Kidney epithelial cell (primary cell): ENCODE results near the gene IRF2BP2. TPM values are rescaled to one million over a fixed set of nuclear protein-coding genes. Genes with fewer than 3 reads are reported as not detected.

Source experiments
- DNase-seq: peaks from one replicate; pipeline ENCODE4 v3.0.0-alpha.2; 2010; ENCODE audit warnings: low read depth
- H3K27me3 ChIP-seq: 2 replicates; pipeline ENCODE4 v1.6.0; 2011; ENCODE audit warnings: low read length; ENCODE audit not compliant: control insufficient read depth, insufficient read depth
- H3K36me3 ChIP-seq: 2 replicates; pipeline ENCODE4 v1.5.1; 2011; ENCODE audit warnings: low read length; ENCODE audit not compliant: control insufficient read depth, insufficient read depth
- H3K4me3 ChIP-seq: 2 replicates; pipeline ENCODE4 v1.5.1; 2011; ENCODE audit warnings: low read depth, mild to moderate bottlenecking, control low read depth, low read length
- total RNA-seq: library from RNA; depleted of rRNA; stranded (reverse); fragments of >200 nt; gene quantifications from 2 replicates; pipeline ENCODE4 v1.2.3, GENCODE V29; 2015
- TF ChIP-seq, protein P1 (sequence below): IDR thresholded peaks from 2 replicates; pipeline ENCODE4 v1.5.1; 2011; ENCODE audit warnings: mild to moderate bottlenecking, moderate library complexity, low read length, control low read depth, inconsistent platforms; ENCODE audit not compliant: insufficient read depth, poor library complexity, severe bottlenecking

Gene IRF2BP2
- total RNA-seq, 1 donor from 2014 or later = 85.5 TPM

DNA sequence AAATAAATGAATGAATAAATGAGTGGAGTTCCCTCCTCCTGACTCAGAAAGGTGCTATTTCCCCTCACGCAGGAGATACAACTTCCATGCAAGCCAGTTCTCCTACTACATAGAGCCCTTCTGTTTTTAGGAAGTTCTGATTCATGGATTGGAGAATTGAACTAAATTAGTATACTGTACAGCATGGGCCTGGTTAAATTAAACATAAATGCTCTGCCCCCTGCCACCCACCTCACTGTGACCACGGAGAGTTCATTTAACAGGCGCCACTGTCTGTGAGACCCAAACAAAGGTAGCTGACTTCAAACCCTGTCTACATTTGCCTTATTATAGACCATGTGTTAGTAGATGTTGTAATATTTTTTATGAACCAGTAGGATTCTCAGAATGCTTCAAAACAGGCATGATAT is 9.1 kb upstream of the IRF2BP2 start:
- Histone ChIP-seq H3K4me3 (no peak overlapping the region), H3K36me3 (no peaks in the 10 kb centered on the region), H3K27me3 (no peaks in the 10 kb centered on the region)
- TF ChIP-seq, protein P1, sequence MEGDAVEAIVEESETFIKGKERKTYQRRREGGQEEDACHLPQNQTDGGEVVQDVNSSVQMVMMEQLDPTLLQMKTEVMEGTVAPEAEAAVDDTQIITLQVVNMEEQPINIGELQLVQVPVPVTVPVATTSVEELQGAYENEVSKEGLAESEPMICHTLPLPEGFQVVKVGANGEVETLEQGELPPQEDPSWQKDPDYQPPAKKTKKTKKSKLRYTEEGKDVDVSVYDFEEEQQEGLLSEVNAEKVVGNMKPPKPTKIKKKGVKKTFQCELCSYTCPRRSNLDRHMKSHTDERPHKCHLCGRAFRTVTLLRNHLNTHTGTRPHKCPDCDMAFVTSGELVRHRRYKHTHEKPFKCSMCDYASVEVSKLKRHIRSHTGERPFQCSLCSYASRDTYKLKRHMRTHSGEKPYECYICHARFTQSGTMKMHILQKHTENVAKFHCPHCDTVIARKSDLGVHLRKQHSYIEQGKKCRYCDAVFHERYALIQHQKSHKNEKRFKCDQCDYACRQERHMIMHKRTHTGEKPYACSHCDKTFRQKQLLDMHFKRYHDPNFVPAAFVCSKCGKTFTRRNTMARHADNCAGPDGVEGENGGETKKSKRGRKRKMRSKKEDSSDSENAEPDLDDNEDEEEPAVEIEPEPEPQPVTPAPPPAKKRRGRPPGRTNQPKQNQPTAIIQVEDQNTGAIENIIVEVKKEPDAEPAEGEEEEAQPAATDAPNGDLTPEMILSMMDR = no peak
- no peak for DNase-seq

DNA sequence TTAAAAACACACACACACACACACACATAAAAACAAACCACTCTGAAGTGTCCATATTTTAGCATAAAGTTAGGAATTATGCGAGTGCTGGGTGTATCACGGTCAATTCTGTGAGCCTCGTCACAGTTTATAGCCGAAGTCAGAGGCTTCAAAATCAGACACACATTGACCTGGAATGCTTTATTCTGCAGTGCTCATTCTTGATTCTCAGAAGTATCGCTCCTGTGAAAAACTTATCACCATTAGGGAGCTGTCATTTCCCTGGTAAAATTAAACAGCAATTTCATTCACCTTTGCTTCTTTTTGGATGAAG is 8.7 kb upstream of the IRF2BP2 start:
- no peaks in the 10 kb centered on the region for H3K36me3 ChIP-seq
- no peak for DNase-seq
- H3K4me3 ChIP-seq = no peak overlapping the region
- no peaks in the 10 kb centered on the region for H3K27me3 ChIP-seq
- TF ChIP-seq, protein P1 = no peak

DNA sequence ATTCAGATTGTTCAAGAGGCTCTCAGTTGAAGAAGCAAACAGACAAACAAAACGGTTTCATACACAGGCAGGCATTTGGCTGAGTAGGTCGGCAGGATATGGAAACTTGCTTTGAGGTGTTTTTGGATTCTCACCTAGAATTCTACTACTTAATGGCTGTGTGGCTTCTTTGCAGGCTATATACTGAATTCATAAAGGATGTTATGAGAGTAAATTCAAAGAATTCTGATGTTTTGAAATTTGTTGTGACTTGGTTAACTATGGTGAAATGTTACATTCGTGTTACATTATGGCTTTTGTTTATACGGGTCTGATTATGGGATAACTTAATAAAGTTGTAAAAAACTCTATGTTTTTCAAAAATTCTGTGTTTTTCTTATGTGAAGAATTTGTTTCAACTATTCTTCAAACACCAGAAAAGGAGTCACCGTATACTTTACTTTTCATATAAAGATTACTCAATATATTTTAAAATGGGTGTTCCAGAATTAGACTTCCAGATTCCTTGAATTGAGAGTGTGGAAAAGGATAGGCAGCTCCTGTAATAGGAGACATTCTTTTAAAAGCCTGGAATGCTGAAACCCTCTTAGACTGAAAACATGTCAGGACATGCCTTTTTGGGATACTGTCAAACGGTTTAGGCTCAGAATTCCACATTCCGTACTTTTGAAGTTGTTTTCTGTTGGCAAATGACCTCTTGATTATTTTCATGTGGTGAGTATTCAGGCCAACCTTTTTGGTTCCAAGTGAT is 8.2 kb upstream of the IRF2BP2 start:
- TF ChIP-seq, protein P1 = no peak

DNA sequence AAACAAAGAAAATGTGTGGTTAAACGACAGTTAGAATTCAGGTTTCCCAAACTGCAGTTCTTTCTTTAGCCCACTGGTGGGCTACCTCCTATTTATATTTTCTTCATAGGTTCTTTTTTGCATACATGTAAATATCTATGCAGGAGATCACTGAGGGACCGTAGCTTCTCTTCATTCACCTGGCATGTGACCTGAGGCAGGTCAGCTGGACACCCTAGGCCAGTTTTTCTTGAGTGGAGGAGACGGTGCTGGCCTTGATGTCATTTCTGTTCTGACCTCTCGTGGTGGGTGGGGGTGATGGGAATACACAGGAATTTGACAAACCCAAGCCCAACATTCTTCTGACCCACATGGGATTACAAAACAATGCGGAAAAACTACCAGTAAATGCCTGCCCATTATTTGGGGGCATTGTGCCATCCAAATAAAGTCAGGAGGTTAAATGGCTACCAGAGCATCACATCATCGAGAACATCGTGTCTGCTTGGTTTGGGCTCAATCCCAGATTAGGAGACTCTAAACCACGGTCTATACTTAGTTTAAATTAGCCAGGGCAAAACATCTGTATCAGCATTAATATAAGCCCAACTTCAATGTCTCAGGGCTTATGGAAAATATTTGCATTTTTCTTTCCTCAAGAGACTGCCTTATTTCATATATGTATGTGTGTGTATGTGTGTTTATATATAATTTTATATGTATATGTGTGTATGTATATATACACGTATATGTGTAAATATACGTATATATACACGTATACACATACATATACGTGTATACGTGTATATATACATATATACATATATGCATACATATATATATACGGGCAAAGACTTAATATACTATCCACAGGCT is 7.4 kb upstream of the IRF2BP2 start:
- Histone ChIP-seq H3K27me3 (no peaks in the 10 kb centered on the region), H3K4me3 (no peak overlapping the region), H3K36me3 (no peaks in the 10 kb centered on the region)
- no peak for DNase-seq
- TF ChIP-seq, protein P1 = peak; percentile 30

More for the DNA sequence above, 8.2 kb upstream of the IRF2BP2 start:
- no peaks in the 10 kb centered on the region for H3K27me3 ChIP-seq
- no peak for DNase-seq
- no peak overlapping the region for H3K4me3 ChIP-seq
- no peaks in the 10 kb centered on the region for H3K36me3 ChIP-seq

DNA sequence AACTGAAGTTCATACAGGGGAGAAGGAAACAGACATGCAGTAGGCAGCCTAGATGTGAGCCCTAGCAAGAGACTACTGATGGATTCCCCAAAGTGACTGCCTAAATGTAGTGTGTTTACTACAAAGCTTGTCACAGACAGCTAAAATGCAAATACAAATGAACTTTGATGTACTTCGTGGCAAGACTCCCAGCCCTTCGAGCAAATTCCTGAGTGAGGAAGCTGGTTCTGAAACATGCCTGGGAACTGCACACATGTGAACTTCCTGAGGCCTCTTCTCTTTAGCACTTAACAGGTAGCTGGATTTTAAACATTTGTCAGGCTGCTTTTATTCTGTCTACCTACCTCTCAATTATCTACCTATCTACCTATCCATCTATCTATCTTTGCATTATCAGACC is 6.7 kb upstream of the IRF2BP2 start:
- no peaks in the 10 kb centered on the region for H3K27me3 ChIP-seq
- no peak overlapping the region for H3K4me3 ChIP-seq
- TF ChIP-seq, protein P1 = no peak
- H3K36me3 ChIP-seq = no peaks in the 10 kb centered on the region
- no peak for DNase-seq
